Omental fat pad (tissue), 4 donors: ENCODE results near the gene POLR3B. TPM values are rescaled to one million over a fixed set of nuclear protein-coding genes. Genes with fewer than 3 reads are reported as not detected.

ENCODE experiments used
- ATAC-seq: fragments of 150-250 bp; one replicate; pipeline ENCODE4 v1.9.1; 2016; ENCODE audit warnings: mild to moderate bottlenecking, moderate library complexity; ENCODE audit not compliant: low FRiP score
- DNase-seq: peaks from one replicate; pipeline ENCODE4 v3.0.0-alpha.2; 2019; ENCODE audit warnings: low spot score
- total RNA-seq, 4 donors: library from RNA; depleted of rRNA; stranded (reverse); fragments of >200 nt; gene quantifications; one replicate each; pipeline ENCODE4 v1.1.0, GENCODE V29; 2016
- TF ChIP-seq, protein P1 (sequence below), 3 donors: fragments of 450-650 bp; IDR thresholded peaks; one replicate each; pipeline ENCODE4 v1.5.1; 2016 to 2017; ENCODE audit warnings: antibody characterized with exemption in 3 of 3, mild to moderate bottlenecking in 3 of 3, moderate library complexity in 2 of 3

The POLR3B gene
- total RNA-seq, 4 donors from 2014 or later: 7.1 to 10.9 (median 8.4) TPM

DNA sequence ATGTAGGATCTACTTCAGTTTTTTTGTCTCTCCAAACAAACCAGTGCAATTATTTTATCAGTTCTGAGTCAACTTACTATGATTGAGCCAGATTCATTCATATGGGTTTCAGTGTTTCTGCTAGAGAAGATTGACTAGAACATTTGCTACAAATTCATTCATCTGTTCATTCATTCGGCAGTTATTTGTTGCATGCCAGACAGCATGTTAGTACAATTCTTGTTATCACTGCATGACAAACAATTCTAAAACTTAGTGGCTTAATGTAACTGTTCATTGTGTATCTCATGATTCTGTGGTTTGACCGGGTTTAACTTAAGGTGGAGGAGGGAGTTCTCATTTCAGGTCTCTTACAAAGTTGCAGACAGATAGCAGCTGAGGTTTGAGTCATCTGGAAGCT, 52.3 kb downstream of the POLR3B start:
- TF ChIP-seq, protein P1, sequence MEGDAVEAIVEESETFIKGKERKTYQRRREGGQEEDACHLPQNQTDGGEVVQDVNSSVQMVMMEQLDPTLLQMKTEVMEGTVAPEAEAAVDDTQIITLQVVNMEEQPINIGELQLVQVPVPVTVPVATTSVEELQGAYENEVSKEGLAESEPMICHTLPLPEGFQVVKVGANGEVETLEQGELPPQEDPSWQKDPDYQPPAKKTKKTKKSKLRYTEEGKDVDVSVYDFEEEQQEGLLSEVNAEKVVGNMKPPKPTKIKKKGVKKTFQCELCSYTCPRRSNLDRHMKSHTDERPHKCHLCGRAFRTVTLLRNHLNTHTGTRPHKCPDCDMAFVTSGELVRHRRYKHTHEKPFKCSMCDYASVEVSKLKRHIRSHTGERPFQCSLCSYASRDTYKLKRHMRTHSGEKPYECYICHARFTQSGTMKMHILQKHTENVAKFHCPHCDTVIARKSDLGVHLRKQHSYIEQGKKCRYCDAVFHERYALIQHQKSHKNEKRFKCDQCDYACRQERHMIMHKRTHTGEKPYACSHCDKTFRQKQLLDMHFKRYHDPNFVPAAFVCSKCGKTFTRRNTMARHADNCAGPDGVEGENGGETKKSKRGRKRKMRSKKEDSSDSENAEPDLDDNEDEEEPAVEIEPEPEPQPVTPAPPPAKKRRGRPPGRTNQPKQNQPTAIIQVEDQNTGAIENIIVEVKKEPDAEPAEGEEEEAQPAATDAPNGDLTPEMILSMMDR (IDR thresholded peaks at IDR 0.05): no peak
- no peak for ATAC-seq
- no peak for DNase-seq

DNA sequence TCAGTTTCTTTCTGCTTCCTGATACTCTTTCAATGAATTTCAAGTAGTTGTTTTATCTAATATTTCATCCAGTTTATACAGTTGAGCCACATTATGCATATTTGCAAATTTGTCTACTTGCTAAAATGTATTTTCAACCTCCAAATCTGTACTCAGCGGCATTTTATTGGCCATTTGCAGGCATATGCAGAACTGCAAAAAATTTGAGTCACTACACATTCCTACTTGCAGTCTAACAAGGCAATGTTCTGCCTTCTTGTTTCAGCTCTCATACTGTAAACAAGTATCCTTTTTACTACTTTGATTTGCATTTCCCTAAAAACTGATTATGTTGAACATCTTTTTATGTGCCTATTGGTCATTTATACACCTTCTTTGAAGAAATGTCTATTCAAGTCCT, 55.0 kb downstream of the POLR3B start:
- ATAC-seq (no peak), DNase-seq (no peak)
- TF ChIP-seq, protein P1 (IDR thresholded peaks at IDR 0.05): no peak

DNA sequence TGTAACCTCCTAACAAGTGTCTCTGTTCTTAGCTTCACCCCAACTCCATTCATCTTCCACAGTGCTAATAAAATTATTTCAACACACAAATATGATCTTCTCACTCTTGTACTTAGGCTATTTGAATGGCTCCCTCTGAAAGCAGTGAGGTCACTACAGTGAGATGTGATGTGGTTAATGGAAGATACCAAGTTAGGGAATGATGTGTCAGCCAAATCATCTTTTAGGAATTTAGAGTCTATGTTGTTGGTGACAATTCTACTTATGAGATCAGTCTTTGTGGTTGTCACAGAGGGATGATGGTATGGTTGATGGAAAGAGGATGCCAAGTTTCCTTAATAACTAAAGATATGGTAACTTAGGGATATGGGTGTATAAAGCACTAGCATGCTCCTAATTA, 57.6 kb downstream of the POLR3B start:
- TF ChIP-seq, protein P1 (IDR thresholded peaks at IDR 0.05): no peak
- ATAC-seq (no peak), DNase-seq (no peak)

DNA sequence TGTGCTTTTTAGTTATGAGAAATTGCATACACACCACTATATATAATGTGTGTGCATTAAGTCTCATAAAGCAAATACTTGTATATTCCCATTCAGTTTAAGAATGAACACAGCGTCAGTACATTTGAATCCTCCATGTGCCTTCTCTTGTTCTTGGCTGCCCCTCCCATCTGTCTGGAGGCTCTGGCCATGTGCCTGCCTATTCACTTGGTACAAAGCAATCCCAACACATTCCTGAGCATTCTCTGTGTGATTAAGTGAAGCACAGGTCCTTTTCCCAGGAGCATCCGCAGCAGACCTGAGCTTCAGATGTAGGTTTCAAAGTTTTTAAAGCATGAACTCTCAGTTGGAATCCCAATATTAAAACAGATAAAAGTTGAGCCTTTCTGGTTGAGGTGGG, 58.7 kb downstream of the POLR3B start:
- ATAC-seq (no peak), DNase-seq (no peak)
- TF ChIP-seq, protein P1 (IDR thresholded peaks at IDR 0.05): no peak

DNA sequence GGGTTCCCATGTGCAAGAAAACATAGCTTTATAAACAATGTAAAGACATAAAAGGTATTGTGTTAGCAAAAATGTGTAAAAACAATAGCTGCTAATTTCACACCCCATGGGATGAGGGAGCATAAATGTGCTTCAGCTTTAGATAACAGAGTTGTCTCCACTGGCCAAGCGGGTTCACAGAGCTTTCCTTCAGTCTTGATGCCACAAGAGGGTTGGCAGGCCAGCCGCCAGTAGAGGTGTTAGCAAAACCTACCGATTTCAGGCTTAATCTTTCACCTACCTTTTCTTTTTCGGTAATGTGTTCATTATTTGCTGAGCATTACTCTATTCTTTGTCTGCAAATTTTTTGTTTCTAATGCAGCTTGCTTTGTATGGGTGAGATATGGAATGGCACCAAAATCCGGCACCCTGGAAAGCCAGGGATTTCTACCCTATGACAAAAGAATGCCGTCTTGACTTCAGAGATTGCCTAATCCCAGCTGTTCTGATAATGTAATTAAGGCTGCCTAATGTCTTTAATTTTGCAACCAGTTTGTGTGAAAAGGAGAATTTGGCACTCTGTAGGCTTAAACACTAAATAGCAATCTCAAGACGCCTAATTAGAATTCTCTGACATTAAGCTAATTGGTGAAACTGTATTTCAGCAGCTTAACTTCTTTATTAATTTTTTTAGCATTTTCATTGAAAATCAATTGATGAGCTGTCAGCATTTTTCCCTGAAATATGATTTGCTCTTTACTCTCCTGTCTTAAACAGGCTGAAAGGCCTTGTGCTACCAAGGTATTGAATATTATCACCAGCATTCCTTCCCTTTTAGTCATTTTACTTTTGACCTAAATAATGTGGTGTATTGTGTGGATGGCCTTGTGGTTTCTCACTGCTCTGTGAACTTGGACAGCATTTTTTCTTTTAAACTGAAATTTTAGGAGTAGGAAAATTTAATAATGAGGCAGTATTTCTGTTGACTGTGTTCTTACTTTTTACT, 60.7 kb downstream of the POLR3B start:
- peak; percentile 83 for ATAC-seq
- DNase-seq: no peak
- TF ChIP-seq, protein P1 (IDR thresholded peaks at IDR 0.05): no peak

DNA sequence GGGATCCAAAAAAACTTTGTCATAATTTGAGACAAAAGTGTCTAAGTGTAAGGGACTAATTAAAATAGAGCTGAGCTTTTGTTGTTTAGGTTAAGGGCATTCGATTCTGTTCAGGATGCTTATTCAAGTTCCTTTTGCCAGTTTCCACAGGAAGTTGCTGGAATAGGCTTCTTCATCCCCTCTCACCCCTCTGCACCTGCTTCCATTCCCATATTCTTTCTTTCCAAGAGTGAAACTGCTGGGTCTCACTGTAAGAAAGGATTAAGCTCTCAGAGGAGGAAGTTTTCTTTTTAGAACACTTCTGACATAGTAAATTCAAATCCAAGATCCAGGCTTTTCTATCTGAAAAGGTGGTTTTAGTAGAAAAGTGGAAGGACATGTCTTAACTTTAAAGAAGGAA, 61.4 kb downstream of the POLR3B start:
- ATAC-seq (no peak), DNase-seq (no peak)
- TF ChIP-seq, protein P1 (IDR thresholded peaks at IDR 0.05): no peak

DNA sequence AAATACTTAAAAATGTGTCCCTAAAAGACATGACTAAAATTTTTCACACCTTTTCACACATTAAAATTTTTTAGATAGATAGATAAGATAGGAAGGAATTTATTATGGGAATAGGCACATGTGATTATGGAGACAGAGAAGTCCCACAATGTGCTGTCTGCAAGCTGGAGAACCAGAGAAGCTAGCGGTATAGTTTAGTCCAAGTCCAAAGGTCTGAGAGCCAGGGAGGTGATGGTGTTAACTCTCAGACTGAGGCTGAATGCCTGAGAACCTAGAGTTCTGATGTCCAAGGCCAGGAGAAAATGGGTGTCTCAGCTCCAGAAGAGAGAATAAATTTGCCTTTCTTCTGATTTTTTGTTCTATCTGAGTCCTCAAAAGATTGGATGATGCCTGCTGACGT, 65.7 kb downstream of the POLR3B start:
- no peak for DNase-seq
- ATAC-seq: no peak
- TF ChIP-seq, protein P1 (IDR thresholded peaks at IDR 0.05): no peak
